Astrocyte (in vitro differentiated cells and primary cell): Measurements from ENCODE around the gene COL6A3. TPM values are rescaled to one million over a fixed set of nuclear protein-coding genes. Genes with fewer than 3 reads are reported as not detected.

ENCODE experiments used
- DNase-seq: peaks from one replicate; pipeline ENCODE4 v3.0.0-alpha.2; 2010; ENCODE audit warnings: low read depth
- FAIRE-seq: peaks from 2 replicates; lab custom pipeline; 2011; peaks lifted over from hg19 to GRCh38; lab: Jason Lieb, UNC
- H2AFZ ChIP-seq: 2 replicates; pipeline ENCODE4 v1.6.0; 2012; ENCODE audit warnings: low read depth, low read length, inconsistent platforms
- H3K27ac ChIP-seq: 2 replicates; pipeline ENCODE4 v1.5.1; 2011; ENCODE audit warnings: low read depth, low read length, inconsistent platforms
- H3K27me3 ChIP-seq: 2 replicates; pipeline ENCODE4 v1.6.0; 2011; ENCODE audit warnings: low read length, inconsistent platforms; ENCODE audit not compliant: insufficient read depth
- H3K36me3 ChIP-seq: 2 replicates; pipeline ENCODE4 v1.5.1; 2011; ENCODE audit warnings: low read length, inconsistent platforms; ENCODE audit not compliant: insufficient read depth
- H3K4me1 ChIP-seq: 2 replicates; pipeline ENCODE4 v1.5.1; 2011; ENCODE audit warnings: low read length, inconsistent platforms; ENCODE audit not compliant: insufficient read depth
- H3K4me2 ChIP-seq: 2 replicates; pipeline ENCODE4 v1.6.0; 2012; ENCODE audit warnings: low read length, inconsistent platforms
- H3K4me3 ChIP-seq: 2 replicates; pipeline ENCODE4 v1.5.1; 2011; ENCODE audit warnings: low read depth, mild to moderate bottlenecking, low read length, inconsistent platforms; ENCODE audit not compliant: insufficient read depth
- H3K79me2 ChIP-seq: 2 replicates; pipeline ENCODE4 v1.6.0; 2012; ENCODE audit warnings: mild to moderate bottlenecking, low read length, inconsistent platforms; ENCODE audit not compliant: insufficient read depth
- H3K9ac ChIP-seq: 2 replicates; pipeline ENCODE4 v1.6.0; 2012; ENCODE audit warnings: mild to moderate bottlenecking, low read length, inconsistent platforms
- H3K9me3 ChIP-seq: 2 replicates; pipeline ENCODE4 v1.5.1; 2012; ENCODE audit warnings: low read depth, mild to moderate bottlenecking, low read length, inconsistent platforms; ENCODE audit not compliant: insufficient read depth
- H4K20me1 ChIP-seq: 2 replicates; pipeline ENCODE4 v1.6.0; 2012; ENCODE audit warnings: low read length, inconsistent platforms; ENCODE audit not compliant: insufficient read depth
- H3K27ac Mint-ChIP-seq: one replicate; pipeline ENCODE4 v1.8.0; 2021; ENCODE audit warnings: mild to moderate bottlenecking, mixed read lengths; ENCODE audit not compliant: unreplicated experiment
- H3K27me3 Mint-ChIP-seq: one replicate; pipeline ENCODE4 v1.8.0; 2021; ENCODE audit warnings: low read depth, mixed read lengths; ENCODE audit not compliant: unreplicated experiment
- H3K36me3 Mint-ChIP-seq: one replicate; pipeline ENCODE4 v1.8.0; 2021; ENCODE audit warnings: low read depth, mixed read lengths; ENCODE audit not compliant: unreplicated experiment
- H3K4me1 Mint-ChIP-seq: one replicate; pipeline ENCODE4 v1.8.0; 2021; ENCODE audit warnings: low read depth, mixed read lengths; ENCODE audit not compliant: unreplicated experiment
- H3K4me3 Mint-ChIP-seq: one replicate; pipeline ENCODE4 v1.8.0; 2021; ENCODE audit warnings: mild to moderate bottlenecking, moderate library complexity, mixed read lengths; ENCODE audit not compliant: unreplicated experiment
- H3K9me3 Mint-ChIP-seq: one replicate; pipeline ENCODE4 v1.8.0; 2021; ENCODE audit warnings: mild to moderate bottlenecking, mixed read lengths; ENCODE audit not compliant: unreplicated experiment
- CTCF ChIP-seq: IDR thresholded peaks from 2 replicates; pipeline ENCODE4 v1.5.1; 2011; ENCODE audit warnings: low read depth, mild to moderate bottlenecking, inconsistent platforms, low read length, moderate library complexity; ENCODE audit not compliant: insufficient read depth
- EZH2 ChIP-seq: IDR thresholded peaks from 2 replicates; pipeline ENCODE4 v1.6.1; 2012; ENCODE audit warnings: mild to moderate bottlenecking, low read length, inconsistent platforms; ENCODE audit not compliant: insufficient read depth
- total RNA-seq: library from RNA; stranded (reverse); gene quantifications from 2 replicates; pipeline ENCODE4 v1.2.1, GENCODE V29; 2021

COL6A3 gene
- total RNA-seq, 1 donor from 2014 or later: 200 TPM

DNA sequence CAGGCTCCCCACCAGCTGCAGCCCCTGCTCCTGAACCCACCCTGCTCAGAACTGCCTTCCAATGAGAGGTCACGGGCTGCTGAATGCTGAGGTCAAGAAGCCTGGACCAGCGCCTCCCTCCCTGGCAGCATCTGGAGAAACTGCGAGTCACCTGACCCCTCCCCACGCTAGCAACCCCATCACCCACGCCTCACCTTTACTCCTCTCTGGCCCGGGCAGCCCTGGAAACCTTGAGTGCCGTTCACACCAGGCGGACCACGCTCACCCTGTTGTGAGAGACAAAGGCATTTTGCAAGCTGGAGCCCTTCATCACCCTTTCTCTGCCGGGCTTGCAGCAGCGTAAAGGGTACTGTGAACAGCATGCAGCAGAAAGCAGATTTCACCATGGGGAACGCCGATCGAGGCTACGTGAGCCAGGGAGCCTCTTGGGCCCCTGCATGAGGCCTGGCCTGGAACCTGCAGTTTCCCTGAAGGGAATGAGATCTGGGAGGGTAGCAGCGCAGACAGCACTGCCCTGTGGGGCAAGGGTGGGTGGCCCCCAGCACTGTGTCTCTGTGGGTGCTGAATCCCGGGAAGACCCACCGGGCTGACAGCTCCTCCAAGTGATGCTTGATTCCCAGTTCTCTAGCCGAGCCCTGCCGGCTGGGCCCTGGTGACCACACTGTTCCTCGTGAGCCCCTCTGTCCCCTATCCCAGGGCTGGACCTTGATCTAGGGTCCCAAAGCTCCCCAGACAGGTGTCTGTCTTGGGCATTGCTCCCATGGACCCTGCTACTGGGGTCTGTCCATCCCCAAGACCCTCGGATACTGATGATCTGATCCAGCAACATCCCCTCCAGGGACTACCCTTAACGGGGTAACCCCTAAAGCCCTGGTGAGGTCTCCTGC, 53.8 kb downstream of the COL6A3 start:
- Histone ChIP-seq H3K79me2 (no peaks in the 10 kb centered on the region), H3K9ac (no peak overlapping the region), H3K27ac (no peak overlapping the region), H4K20me1 (peaks cover 6% of the 10 kb centered on the region), H3K27me3 (no peaks in the 10 kb centered on the region), H3K4me3 (no peak overlapping the region), H3K9me3 (no peaks in the 10 kb centered on the region), H3K36me3 (peaks cover 61% of the 10 kb centered on the region), H2AFZ (no peak overlapping the region), H3K4me2 (no peak overlapping the region), H3K4me1 (peaks cover 8% of the 10 kb centered on the region)
- Mint-ChIP-seq H3K9me3 (peaks cover 4% of the 10 kb centered on the region), H3K4me3 (no peak overlapping the region), H3K27me3 (peaks cover 19% of the 10 kb centered on the region), H3K4me1 (no peaks in the 10 kb centered on the region), H3K27ac (no peak overlapping the region), H3K36me3 (peaks cover 71% of the 10 kb centered on the region)
- FAIRE-seq: no peak
- no peak for DNase-seq
- TF ChIP-seq EZH2 (no peak), CTCF (no peak)

DNA sequence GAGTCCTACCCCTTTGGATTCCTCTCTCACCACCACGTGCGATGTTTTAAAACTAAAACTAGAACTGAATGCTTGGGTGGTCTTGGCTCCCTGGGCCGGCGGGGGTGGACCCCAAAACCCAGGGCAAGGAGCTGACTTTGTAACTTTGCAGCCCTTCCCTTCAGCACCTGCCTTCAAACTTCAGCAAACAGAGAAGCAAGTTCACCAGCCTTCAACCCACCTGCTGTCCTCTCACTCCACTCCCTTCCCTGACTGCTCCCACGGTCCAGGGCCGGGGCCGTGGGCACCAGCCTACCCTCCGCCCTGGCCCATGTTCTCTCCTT, 54.5 kb downstream of the COL6A3 start:
- no peaks in the 10 kb centered on the region for H3K9me3 ChIP-seq
- H4K20me1 ChIP-seq: no peaks in the 10 kb centered on the region
- no peak overlapping the region for H3K9ac ChIP-seq
- no peak overlapping the region for H2AFZ ChIP-seq
- H3K79me2 ChIP-seq: no peaks in the 10 kb centered on the region
- H3K4me1 ChIP-seq: peaks cover 14% of the 10 kb centered on the region
- no peak for TF ChIP-seq EZH2
- TF ChIP-seq CTCF: no peak
- FAIRE-seq: no peak
- peaks cover 56% of the 10 kb centered on the region for H3K36me3 ChIP-seq
- Mint-ChIP-seq H3K36me3 (peaks cover 69% of the 10 kb centered on the region), H3K27ac (no peak overlapping the region), H3K27me3 (peaks cover 15% of the 10 kb centered on the region), H3K4me3 (no peak overlapping the region), H3K9me3 (peaks cover 4% of the 10 kb centered on the region), H3K4me1 (peaks cover 2% of the 10 kb centered on the region)
- DNase-seq: no peak
- no peak overlapping the region for H3K4me2 ChIP-seq
- H3K4me3 ChIP-seq: no peak overlapping the region
- no peak overlapping the region for H3K27ac ChIP-seq
- no peaks in the 10 kb centered on the region for H3K27me3 ChIP-seq
